ENCODE results near the gene TYR. TPM values are rescaled to one million over a fixed set of nuclear protein-coding genes. Genes with fewer than 3 reads are reported as not detected.

The TYR gene
- not detected in 2 replicates for total RNA-seq (2021)
- long read RNA-seq: 0 reads

GRCh38 chr11:89177691-89178231 is at the start of gene TYR:
Gene TYR (plus strand): TSS chr11:89177875. CDS start chr11:89177954, 79 bp downstream.
- H3K36me3 Mint-ChIP-seq (ENCODE audit: insufficient read depth in 1 of 3, low read depth in 3 of 3): no peaks in the 10 kb centered on the region
- Histone ChIP-seq H3K79me1 (ENCODE audit: insufficient read depth, low read depth, low read length, poor library complexity, severe bottlenecking) (no peaks in the 10 kb centered on the region), H4K5ac (ENCODE audit: insufficient read length, low read depth, low read length) (no peak within 1 kb of the TSS), H4K20me1 (ENCODE audit: control insufficient read depth, insufficient read depth, insufficient read length) (no peaks in the 10 kb centered on the region), H2BK120ac (ENCODE audit: low read depth, low read length, poor library complexity, severe bottlenecking) (no peak within 1 kb of the TSS), H2BK12ac (ENCODE audit: insufficient read length, low read depth, low read length) (no peak within 1 kb of the TSS), H3K18ac (ENCODE audit: insufficient read length, low read depth, low read length) (no peak within 1 kb of the TSS), H3K9me3 (ENCODE audit: control insufficient read depth, low read depth, low read length) (no peaks in the 10 kb centered on the region), H3K4me2 (ENCODE audit: insufficient read depth, insufficient read length, low read length) (no peak within 1 kb of the TSS), H3K9ac (ENCODE audit: extremely low read depth, insufficient read length, low read length) (no peak within 1 kb of the TSS), H2AFZ (ENCODE audit: low read length) (no peak within 1 kb of the TSS), H3K56ac (ENCODE audit: insufficient read length, low read depth, low read length) (no peak within 1 kb of the TSS), H3K4me1 (ENCODE audit: insufficient read depth, low read length) (peaks cover 2% of the 10 kb centered on the region; the same call in 1 of the 2 replicates), H3K14ac (ENCODE audit: insufficient read depth, low read length) (no peak within 1 kb of the TSS), H3K27me3 (ENCODE audit: insufficient read depth, low read length) (no peaks in the 10 kb centered on the region), H3K79me2 (ENCODE audit: insufficient read depth, low read length) (no peaks in the 10 kb centered on the region), H3K4ac (ENCODE audit: low read depth, low read length) (no peak within 1 kb of the TSS), H2BK5ac (ENCODE audit: insufficient read length, low read length) (no peak within 1 kb of the TSS), H4K8ac (replicated peaks; ENCODE audit: insufficient read length, low read depth, low read length) (no peak within 1 kb of the TSS), H3K23ac (ENCODE audit: insufficient read length, low read depth, low read length) (no peak within 1 kb of the TSS), H3T11ph (ENCODE audit: low read length) (no peak within 1 kb of the TSS), H2BK20ac (ENCODE audit: low read depth, low read length, poor library complexity, severe bottlenecking) (no peak within 1 kb of the TSS), H3K23me2 (ENCODE audit: insufficient read length, low read depth, low read length, poor library complexity, severe bottlenecking) (no peaks in the 10 kb centered on the region), H3K27ac (ENCODE audit: insufficient read length, low read depth, low read length) (no peak within 1 kb of the TSS), H2BK15ac (ENCODE audit: low read depth, low read length) (no peak within 1 kb of the TSS), H2AK5ac (ENCODE audit: insufficient read length, low read length) (no peak within 1 kb of the TSS), H4K91ac (ENCODE audit: insufficient read length, low read depth, low read length) (no peak within 1 kb of the TSS)
- no peak within 1 kb of the TSS for H3K27ac Mint-ChIP-seq
- H3K4me1 Mint-ChIP-seq: peaks cover 19 to 23% of the 10 kb centered on the region in 2 experiments
- WGBS (ENCODE audit: extremely low coverage, insufficient read length, low lambda C conversion rate): no CpG with 5 or more reads among the region's 8 CpGs
- TF ChIP-seq, protein P1, sequence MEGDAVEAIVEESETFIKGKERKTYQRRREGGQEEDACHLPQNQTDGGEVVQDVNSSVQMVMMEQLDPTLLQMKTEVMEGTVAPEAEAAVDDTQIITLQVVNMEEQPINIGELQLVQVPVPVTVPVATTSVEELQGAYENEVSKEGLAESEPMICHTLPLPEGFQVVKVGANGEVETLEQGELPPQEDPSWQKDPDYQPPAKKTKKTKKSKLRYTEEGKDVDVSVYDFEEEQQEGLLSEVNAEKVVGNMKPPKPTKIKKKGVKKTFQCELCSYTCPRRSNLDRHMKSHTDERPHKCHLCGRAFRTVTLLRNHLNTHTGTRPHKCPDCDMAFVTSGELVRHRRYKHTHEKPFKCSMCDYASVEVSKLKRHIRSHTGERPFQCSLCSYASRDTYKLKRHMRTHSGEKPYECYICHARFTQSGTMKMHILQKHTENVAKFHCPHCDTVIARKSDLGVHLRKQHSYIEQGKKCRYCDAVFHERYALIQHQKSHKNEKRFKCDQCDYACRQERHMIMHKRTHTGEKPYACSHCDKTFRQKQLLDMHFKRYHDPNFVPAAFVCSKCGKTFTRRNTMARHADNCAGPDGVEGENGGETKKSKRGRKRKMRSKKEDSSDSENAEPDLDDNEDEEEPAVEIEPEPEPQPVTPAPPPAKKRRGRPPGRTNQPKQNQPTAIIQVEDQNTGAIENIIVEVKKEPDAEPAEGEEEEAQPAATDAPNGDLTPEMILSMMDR (conservative IDR thresholded peaks at IDR 0.05): no peak
- H3K27me3 Mint-ChIP-seq (ENCODE audit: low read depth): no peaks in the 10 kb centered on the region
- no peak for DNase-seq
- H3K4me3 Mint-ChIP-seq: no peak within 1 kb of the TSS
- H3K9me3 Mint-ChIP-seq: no peaks in the 10 kb centered on the region
